Right cardiac atrium (tissue), 5 donors: ENCODE results near the gene MRM2. TPM values are rescaled to one million over a fixed set of nuclear protein-coding genes. Genes with fewer than 3 reads are reported as not detected.

Experiments
- ATAC-seq, 2 donors: fragments of 200-7000 bp; cut with Tn5 transposase; one replicate each; pipeline versions ENCODE4 v1.8.0 to v1.9.1; 2020; ENCODE audit warnings: moderate library complexity in 2 of 2, mild to moderate bottlenecking in 1 of 2
- DNase-seq, 3 donors: peaks; one replicate each; pipeline ENCODE4 v3.0.0-alpha.2; 2020
- H3K27ac ChIP-seq: one replicate; pipeline ENCODE4 v1.5.1; 2013; ENCODE audit warnings: mild to moderate bottlenecking, low read length, control low read depth, moderate library complexity
- H3K27me3 ChIP-seq: one replicate; pipeline ENCODE4 v1.6.1; 2013; ENCODE audit not compliant: control insufficient read depth, insufficient read depth
- H3K4me1 ChIP-seq: one replicate; pipeline ENCODE4 v1.6.1; 2013; ENCODE audit warnings: low read length; ENCODE audit not compliant: control insufficient read depth, insufficient read depth
- H3K4me3 ChIP-seq: one replicate; pipeline ENCODE4 v1.5.1; 2013; ENCODE audit warnings: low read length, control low read depth
- H3K9me3 ChIP-seq: one replicate; pipeline ENCODE4 v1.6.1; 2013; ENCODE audit warnings: low read length; ENCODE audit not compliant: control insufficient read depth
- WGBS: extraction: QIAGEN DNeasy Blood & Tissue Kit; methylation state at CpG from one replicate; pipeline ENCODE4 v1.1.7; 2013; 5-methylcytosine and 5-hydroxymethylcytosine counted together
- intact Hi-C, 4 donors: fragments of 100-400 bp; cut with DNase I; formaldehyde crosslinking; loops; one replicate each; pipeline versions ENCODE4 v1.11.0 to v1.14.0; 2022 to 2023
- polyA plus RNA-seq: library from polyadenylated mRNA; stranded (reverse); fragments of 200-250 nt; gene quantifications from one replicate; pipeline ENCODE4 v1.2.3, GENCODE V29; 2013
- total RNA-seq, 4 donors: library from RNA; stranded (reverse); fragmentation: NEBNext Ultra II Directional; extraction: Animal tissue kit (Norgen Biotek cat#: 25700); gene quantifications; one replicate each; pipeline ENCODE4 v1.2.1, GENCODE V29; 2021
- donor health status: healthy with polysubstance abuse.
- donor health status: DM: no; HTN: yes; CAD: no.
- donor health status: DM: no; HTN: no; CAD: no.
- donor health status: DM: no; HTN: yes; CAD: no; lungs with severe emphysema.
- donor health status: DM: yes; HTN: yes; CAD: no.

Gene MRM2
- total and polyA plus RNA-seq, 5 donors = 19.5 to 24.4 (median 21.4) TPM

DNA sequence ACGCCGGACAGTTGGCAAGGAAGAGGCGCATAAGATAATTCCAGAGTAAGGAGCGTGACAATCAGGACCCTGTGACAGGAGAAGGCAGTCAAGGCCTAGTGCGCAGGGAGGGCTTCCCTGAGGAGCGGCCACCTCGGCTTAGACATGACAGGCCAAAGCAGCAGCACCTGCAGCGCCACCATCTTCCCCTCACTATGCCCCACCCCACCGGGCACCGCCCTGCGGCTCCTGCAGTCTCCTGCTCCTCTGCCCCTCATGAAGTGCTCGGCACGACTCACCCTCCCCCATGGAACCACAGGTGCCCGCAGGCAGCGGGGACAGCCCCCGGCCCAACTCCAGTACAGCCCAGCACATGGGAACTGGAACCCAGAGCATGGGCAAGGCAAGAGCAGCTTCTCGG is 21.1 kb downstream of the MRM2 start:
- WGBS = 88% methylated on average over 17 of the region's 17 CpGs
- no peaks in the 10 kb centered on the region for H3K9me3 ChIP-seq
- H3K4me1 ChIP-seq = no peaks in the 10 kb centered on the region
- H3K27me3 ChIP-seq = no peaks in the 10 kb centered on the region
- no peak overlapping the region for H3K27ac ChIP-seq
- DNase-seq (no peak), ATAC-seq (no peak)
- H3K4me3 ChIP-seq = no peak overlapping the region
- intact Hi-C loops = no loop called here

DNA sequence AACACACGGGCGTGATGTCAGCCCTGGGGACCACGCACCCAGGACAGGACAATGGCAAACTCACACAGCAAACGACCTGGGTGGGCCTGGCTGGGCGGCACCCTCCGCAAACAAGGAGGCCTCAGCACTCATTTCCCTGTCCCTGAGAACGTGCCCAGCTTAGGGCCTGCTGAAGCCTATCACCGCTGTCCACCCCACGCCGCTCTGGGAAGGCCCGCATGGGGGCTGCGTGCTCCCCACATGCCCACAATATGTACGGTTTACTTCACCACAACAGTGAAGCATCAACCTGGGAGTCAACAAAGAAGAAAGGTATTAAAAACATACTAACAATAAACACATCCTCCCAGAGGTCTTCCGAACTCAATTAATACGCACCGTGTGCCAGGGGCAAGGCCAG is 21.5 kb downstream of the MRM2 start:
- Histone ChIP-seq H3K27me3 (no peaks in the 10 kb centered on the region), H3K4me3 (no peak overlapping the region), H3K4me1 (no peaks in the 10 kb centered on the region), H3K27ac (no peak overlapping the region), H3K9me3 (no peaks in the 10 kb centered on the region)
- WGBS = 92% methylated on average over 16 of the region's 16 CpGs
- intact Hi-C loops = no loop called here
- ATAC-seq = no peak
- DNase-seq = no peak

DNA sequence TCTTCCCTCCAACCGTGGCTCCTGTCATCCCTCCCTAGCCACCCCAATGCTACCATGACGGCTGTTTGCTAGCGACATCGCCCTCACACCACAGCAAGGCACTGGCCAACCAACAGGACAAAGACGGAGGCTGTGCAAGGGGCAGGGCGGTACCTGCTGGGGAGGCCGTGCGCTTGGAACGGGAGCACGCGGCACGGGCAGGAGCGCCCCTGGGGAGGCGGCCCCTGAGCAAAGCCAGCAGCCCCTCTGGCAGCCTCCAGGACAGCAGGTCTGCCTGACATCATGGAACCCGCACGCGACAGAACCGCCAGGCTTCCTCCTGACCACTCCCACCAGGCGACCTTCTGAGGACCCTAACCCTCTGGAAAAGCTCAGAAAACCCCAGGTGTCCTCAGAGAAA is 22.0 kb downstream of the MRM2 start:
- H3K9me3 ChIP-seq = no peaks in the 10 kb centered on the region
- H3K27ac ChIP-seq = no peak overlapping the region
- H3K4me1 ChIP-seq = no peaks in the 10 kb centered on the region
- ATAC-seq (no peak), DNase-seq (peak in 1 of 3 donors; percentile 15)
- no peak overlapping the region for H3K4me3 ChIP-seq
- intact Hi-C loops = no loop called here
- H3K27me3 ChIP-seq = no peaks in the 10 kb centered on the region
- WGBS = 94% methylated on average over 19 of the region's 19 CpGs

DNA sequence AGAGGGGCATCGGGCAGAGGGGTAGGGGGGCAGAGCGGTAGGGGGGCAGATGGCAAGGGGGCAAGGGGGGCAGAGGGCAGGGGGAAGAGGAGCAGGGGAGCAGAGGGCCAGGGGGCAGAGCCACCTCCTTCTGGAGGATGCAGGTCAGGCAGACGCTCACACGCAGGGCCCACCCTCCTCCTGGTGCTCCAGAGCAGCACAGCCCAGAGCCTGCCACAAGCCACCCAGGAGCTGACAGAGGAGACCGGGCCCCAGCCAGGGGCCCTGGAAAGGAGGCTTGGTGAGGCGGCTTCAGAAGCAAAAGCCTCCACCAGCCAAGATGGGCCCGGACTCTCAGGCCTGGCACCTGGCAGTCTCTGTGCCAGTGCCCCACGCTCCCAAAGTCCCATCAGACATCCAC is 22.4 kb downstream of the MRM2 start:
- Histone ChIP-seq H3K27ac (no peak overlapping the region), H3K4me3 (no peak overlapping the region), H3K27me3 (no peaks in the 10 kb centered on the region), H3K4me1 (no peaks in the 10 kb centered on the region), H3K9me3 (no peaks in the 10 kb centered on the region)
- intact Hi-C loops = loop anchor here in 2 of 4 donors (10.0 kb wide), 2 partner anchors 575 to 645 kb away; partner anchors contain the start of gene PSMG3 (in 1 of the 2)
- peak in 1 of 3 donors; percentile 27 for DNase-seq
- no peak for ATAC-seq
- WGBS = 94% methylated on average over 8 of the region's 8 CpGs

DNA sequence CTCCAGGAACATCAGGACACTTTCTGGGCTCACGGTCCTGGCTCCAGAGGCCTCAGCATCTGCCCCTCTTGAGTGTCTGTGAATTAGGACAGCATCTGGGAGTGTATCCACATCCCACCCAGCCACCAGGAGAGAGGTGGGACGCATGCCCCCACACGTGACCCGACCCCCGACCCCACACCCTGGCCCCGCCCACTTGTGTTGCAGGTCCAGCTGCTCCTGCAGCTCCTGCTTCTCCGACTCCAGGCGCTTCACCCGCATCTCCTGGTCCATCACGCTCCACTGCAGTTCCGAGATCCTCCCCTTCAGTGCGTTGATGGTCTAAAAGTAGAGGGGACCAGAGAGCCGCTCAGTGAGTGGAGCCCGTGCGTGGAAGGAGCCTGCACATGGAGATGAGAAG is 22.9 kb downstream of the MRM2 start:
- intact Hi-C loops = loop anchor here in 2 of 4 donors (10.0 kb wide), 2 partner anchors 574 to 644 kb away; partner anchors contain the start of gene PSMG3 (in 1 of the 2)
- peak in 2 of 3 donors; percentile 35 to 52 for DNase-seq
- peaks cover 4% of the 10 kb centered on the region for H3K4me1 ChIP-seq

DNA sequence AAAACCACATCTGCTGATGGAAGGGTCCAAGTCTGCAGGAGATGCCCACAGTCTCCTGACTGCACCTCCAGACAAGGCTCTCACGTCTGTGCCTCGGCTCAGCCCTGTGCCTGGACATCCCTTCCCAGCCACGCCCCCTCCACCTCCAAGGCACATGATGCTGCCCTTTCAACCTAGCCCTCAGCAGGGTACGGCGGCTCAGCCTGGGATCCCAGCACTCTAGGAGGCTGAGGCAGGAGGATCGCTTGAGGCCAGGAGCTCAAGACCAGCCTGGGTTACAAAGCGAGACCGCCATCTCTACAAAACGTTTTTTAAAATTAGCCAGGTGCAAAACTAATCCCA is 23.6 kb downstream of the MRM2 start:
- no peak for ATAC-seq
- H3K27me3 ChIP-seq = no peaks in the 10 kb centered on the region
- intact Hi-C loops = loop anchor here in 2 of 4 donors (10.0 kb wide), 2 partner anchors 574 to 644 kb away; partner anchors contain the start of gene PSMG3 (in 1 of the 2)
- H3K9me3 ChIP-seq = no peaks in the 10 kb centered on the region
- no peak overlapping the region for H3K27ac ChIP-seq
- no peak overlapping the region for H3K4me3 ChIP-seq
- peaks cover 4% of the 10 kb centered on the region for H3K4me1 ChIP-seq
- peak in 2 of 3 donors; percentile 37 to 48 for DNase-seq
- 91% methylated on average over 9 of the region's 9 CpGs for WGBS

More for the DNA sequence above, 22.9 kb downstream of the MRM2 start:
- H3K4me3 ChIP-seq = no peak overlapping the region
- WGBS = 91% methylated on average over 15 of the region's 15 CpGs
- H3K27me3 ChIP-seq = no peaks in the 10 kb centered on the region
- ATAC-seq = no peak
- no peak overlapping the region for H3K27ac ChIP-seq
- no peaks in the 10 kb centered on the region for H3K9me3 ChIP-seq

DNA sequence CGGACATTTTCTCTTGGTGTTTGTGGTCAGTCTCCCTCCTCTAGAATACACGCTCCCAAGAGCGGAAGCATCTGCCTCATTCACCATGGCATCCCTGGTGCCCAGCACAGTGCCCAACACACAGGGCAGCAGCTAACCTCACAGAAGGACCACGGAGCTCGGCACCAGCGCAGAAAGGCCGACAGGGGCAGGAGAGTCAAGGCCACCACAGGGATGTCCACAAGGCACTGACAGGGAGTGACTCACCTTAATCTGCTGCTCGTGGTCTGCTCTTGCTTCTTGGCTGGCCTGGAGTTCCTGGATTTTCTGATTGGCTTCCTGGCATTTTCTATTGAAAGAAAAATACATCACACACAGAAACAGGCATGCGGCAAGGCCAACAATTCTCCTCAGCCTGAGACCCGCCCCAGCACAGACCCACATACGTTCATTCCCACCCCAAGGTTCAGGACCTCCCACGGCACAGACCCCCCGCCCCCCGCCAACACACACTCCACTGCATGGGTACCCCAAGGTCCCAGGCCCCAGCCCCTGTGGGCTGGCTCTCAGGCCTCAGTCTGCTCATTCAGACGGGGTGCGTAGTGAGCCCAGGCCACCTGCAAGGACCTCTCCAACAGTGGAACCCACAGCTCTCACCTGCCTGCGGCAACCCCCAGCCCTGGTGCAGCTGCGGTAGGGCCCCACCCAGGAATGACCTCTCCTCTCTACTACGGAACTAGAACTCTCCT is 24.1 kb downstream of the MRM2 start:
- WGBS = 88% methylated on average over 19 of the region's 19 CpGs
- intact Hi-C loops = loop anchor here in 2 of 4 donors (10.0 kb wide), 2 partner anchors 573 to 643 kb away; partner anchors contain the start of gene PSMG3 (in 1 of the 2)
- Histone ChIP-seq H3K4me1 (peaks cover 4% of the 10 kb centered on the region), H3K27ac (no peak overlapping the region), H3K9me3 (no peaks in the 10 kb centered on the region), H3K4me3 (no peak overlapping the region), H3K27me3 (no peaks in the 10 kb centered on the region)
- peak in 2 of 3 donors; percentile 28 to 38 for DNase-seq
- ATAC-seq = no peak

DNA sequence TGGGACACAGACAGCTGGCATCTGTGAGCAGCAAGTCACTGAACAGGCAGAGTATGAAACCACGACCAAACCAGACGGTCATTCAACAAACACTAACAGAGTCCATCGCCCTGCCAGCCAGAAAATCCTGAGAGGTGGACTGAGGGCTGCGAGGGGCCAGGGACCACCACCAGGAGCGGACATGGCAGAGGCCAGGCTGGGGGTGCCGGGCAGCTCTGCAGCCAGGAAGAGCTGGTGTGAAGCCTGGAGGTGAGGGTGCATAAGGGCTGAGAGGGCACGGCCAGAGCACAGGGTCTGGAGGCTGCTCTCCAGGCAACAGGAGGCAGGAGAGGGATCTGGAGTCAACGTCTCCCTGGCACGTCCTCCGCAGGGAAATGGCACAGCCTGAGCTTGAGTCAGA is 24.8 kb downstream of the MRM2 start:
- WGBS = 84% methylated on average over 10 of the region's 10 CpGs
- H3K27me3 ChIP-seq = no peaks in the 10 kb centered on the region
- H3K4me1 ChIP-seq = peaks cover 4% of the 10 kb centered on the region
- DNase-seq (peak in 2 of 3 donors; percentile 9 to 32), ATAC-seq (no peak)
- no peak overlapping the region for H3K27ac ChIP-seq
- no peak overlapping the region for H3K4me3 ChIP-seq
- no peaks in the 10 kb centered on the region for H3K9me3 ChIP-seq
- intact Hi-C loops = loop anchor here in 2 of 4 donors (10.0 kb wide), 2 partner anchors 572 to 642 kb away; partner anchors contain the start of gene PSMG3 (in 1 of the 2)

DNA sequence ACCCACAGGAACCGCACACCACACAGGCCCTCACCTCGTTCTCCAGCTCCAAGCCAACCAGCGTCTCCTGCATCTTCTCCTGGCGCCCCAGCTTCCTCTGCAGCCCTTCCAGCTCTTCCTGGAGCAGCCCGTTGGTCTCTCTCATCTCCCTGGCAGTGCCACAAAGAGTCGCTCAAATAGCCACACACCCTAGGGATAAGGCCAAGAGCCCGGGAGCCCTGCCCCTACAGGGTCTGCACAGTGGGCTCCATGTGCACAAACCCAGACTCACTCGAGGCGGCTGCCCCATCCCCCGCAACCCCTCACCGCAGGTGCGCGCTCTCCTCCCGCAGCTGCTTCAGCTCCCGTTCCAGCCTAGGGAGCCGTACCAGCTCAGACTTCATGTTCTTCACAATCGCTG is 26.2 kb downstream of the MRM2 start:
- Histone ChIP-seq H3K4me1 (peaks cover 4% of the 10 kb centered on the region), H3K4me3 (no peak overlapping the region), H3K9me3 (no peaks in the 10 kb centered on the region), H3K27me3 (no peaks in the 10 kb centered on the region), H3K27ac (no peak overlapping the region)
- ATAC-seq (no peak), DNase-seq (peak in 2 of 3 donors; percentile 5 to 43)
- 94% methylated on average over 17 of the region's 17 CpGs for WGBS
- intact Hi-C loops = loop anchor here in 2 of 4 donors (10.0 kb wide), 2 partner anchors 571 to 641 kb away; partner anchors contain the start of gene PSMG3 (in 1 of the 2)

DNA sequence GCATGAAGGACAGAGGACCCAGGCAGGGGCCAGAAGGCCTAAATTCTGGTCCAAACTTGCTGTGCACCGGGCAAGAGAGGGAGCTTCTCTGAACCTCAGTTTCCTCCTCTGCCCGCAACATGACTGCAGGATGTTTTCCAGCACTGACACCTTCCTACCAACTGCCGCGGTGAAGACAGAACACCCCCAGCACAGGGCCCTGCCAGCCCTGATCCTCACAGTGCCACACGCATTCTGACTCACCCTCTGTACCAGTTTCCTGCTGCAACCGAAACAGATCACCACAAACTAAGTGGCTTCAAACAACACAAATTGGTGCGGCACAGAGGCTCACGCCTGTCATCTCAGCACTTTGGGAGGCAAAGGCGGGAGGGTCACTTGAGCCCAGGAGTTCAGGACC is 27.4 kb downstream of the MRM2 start:
- H3K4me3 ChIP-seq = no peak overlapping the region
- peaks cover 4% of the 10 kb centered on the region for H3K4me1 ChIP-seq
- ATAC-seq = peak; percentile 42 to 61
- peak overlapping the region; percentile 89 for H3K27ac ChIP-seq
- DNase-seq = peak in 2 of 3 donors; percentile 31 to 57
- intact Hi-C loops = loop anchor here in 2 of 4 donors (10.0 kb wide), 2 partner anchors 570 to 640 kb away; partner anchors contain the start of gene PSMG3 (in 1 of the 2)
- H3K9me3 ChIP-seq = no peaks in the 10 kb centered on the region
- H3K27me3 ChIP-seq = no peaks in the 10 kb centered on the region
- 76% methylated on average over 9 of the region's 9 CpGs for WGBS

DNA sequence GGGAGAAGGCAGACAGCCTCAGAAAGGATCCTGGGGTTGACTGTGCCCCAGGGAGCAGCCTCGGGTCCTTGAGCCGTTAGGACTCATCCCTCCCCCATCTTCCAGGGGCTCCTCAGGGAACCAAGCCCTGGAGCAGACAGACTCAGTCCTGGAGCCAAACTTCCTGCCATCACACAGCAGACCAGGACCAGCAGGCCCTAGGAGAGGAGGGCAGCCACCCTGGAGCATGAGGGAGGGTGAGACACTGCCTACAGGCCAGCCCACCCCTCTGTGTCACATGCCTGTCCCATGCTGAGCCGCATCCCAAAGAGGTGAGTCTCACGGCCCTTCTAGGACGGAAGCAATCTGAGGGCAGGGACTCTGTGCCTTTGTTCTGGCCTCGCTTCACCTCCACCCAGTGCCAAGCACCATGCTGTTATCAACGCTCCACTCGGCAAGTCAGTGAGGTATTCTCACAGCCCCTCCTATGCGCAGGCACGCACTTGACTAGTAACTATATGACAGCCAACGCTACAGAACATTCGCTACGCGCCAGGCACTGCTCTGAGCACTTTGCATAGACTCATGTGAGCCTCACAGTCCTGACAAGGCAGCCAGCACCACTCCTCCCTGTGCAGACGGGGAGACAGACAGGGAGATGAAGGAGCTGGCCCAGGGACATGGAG is 28.3 kb downstream of the MRM2 start:
- intact Hi-C loops = loop anchor here in 2 of 4 donors (10.0 kb wide), 2 partner anchors 569 to 639 kb away; partner anchors contain the start of gene PSMG3 (in 1 of the 2)
- DNase-seq (peak; percentile 56 to 84 (median 80)), ATAC-seq (peak; percentile 75 to 86)
- peaks cover 4% of the 10 kb centered on the region for H3K4me1 ChIP-seq
- H3K27me3 ChIP-seq = no peaks in the 10 kb centered on the region
- no peaks in the 10 kb centered on the region for H3K9me3 ChIP-seq
- no peak overlapping the region for H3K4me3 ChIP-seq
- peak overlapping the region; percentile 90 for H3K27ac ChIP-seq
- 72% methylated on average over 15 of the region's 15 CpGs for WGBS
